Transverse colon (tissue), 4 donors: ENCODE measurements around the gene SYNJ2. TPM values are rescaled to one million over a fixed set of nuclear protein-coding genes. Genes with fewer than 3 reads are reported as not detected.

Source experiments
- DNase-seq: peaks from one replicate; pipeline ENCODE4 v3.0.0-alpha.2; 2019
- H3K27ac ChIP-seq, 4 donors: fragments of 200-600 bp; sonication (generic); 2 replicates each; pipeline ENCODE4 v1.5.1; 2016 to 2018; ENCODE audit warnings: inconsistent platforms in 4 of 4
- H3K27me3 ChIP-seq: fragments of 200-600 bp; sonication (generic); 2 replicates; pipeline ENCODE4 v1.5.1; 2017; ENCODE audit warnings: inconsistent platforms
- H3K36me3 ChIP-seq, 4 donors: fragments of 200-600 bp; sonication (generic); 2 replicates each; pipeline ENCODE4 v1.5.1; 2017 to 2019; ENCODE audit warnings: inconsistent platforms in 4 of 4
- H3K4me1 ChIP-seq, 4 donors: fragments of 200-600 bp; sonication (generic); 2 replicates each; pipeline ENCODE4 v1.5.1; 2017 to 2020; ENCODE audit warnings: inconsistent platforms in 4 of 4
- H3K4me3 ChIP-seq, 4 donors: fragments of 200-600 bp; sonication (generic); 1 replicate in 1 of 4; 2 replicates in 3 of 4; pipeline versions ENCODE4 v1.5.1 to v1.6.1; 2017 to 2019; ENCODE audit warnings: inconsistent platforms in 4 of 4
- H3K9me3 ChIP-seq, 2 donors: fragments of 200-600 bp; sonication (generic); 2 replicates each; pipeline ENCODE4 v1.5.1; 2017 to 2019; ENCODE audit warnings: inconsistent platforms in 2 of 2
- CTCF ChIP-seq, 5 experiments: fragments of 200-600 bp in 3 of 5; fragments of 450-650 bp in 2 of 5; sonication (generic) in 3 of 5; IDR thresholded peaks; 1 replicate in 2 of 5; 2 replicates in 3 of 5; pipeline ENCODE4 v1.5.1; 2016 to 2017; ENCODE audit warnings: antibody characterized with exemption in 5 of 5, inconsistent platforms in 3 of 5, mild to moderate bottlenecking in 2 of 5, moderate library complexity in 1 of 5
- EP300 ChIP-seq: sonication (generic); formaldehyde crosslinking; IDR thresholded peaks from one replicate; pipeline ENCODE4 v1.6.1; 2017; ENCODE audit warnings: antibody characterized with exemption, low read depth
- POLR2A ChIP-seq: fragments of 450-650 bp; IDR thresholded peaks from one replicate; pipeline ENCODE4 v1.6.1; 2016; ENCODE audit warnings: antibody characterized with exemption, mild to moderate bottlenecking, moderate library complexity
- POLR2AphosphoS5 ChIP-seq, 3 donors: sonication (generic); formaldehyde crosslinking; IDR thresholded peaks; one replicate each; pipeline ENCODE4 v1.6.1; 2016; ENCODE audit warnings: antibody characterized with exemption in 3 of 3
- WGBS, 2 donors: methylation state at CpG; one replicate each; pipeline ENCODE4 v1.1.5; 2018; ENCODE audit warnings: low coverage in 1 of 2; 5-methylcytosine and 5-hydroxymethylcytosine counted together
- in situ Hi-C, 4 donors: fragments of 200-750 bp; cut with MboI; loops; one replicate each; pipeline versions ENCODE4 v1.15.0 to v1.15.1; 2017; ENCODE audit warnings: low sequenced_read_pairs in 3 of 4, low pct_ligation_motif_present in 1 of 4, low pct_unique_long_range_greater_than_20kb in 1 of 4
- intact Hi-C: fragments of 100-400 bp; cut with DNase I; formaldehyde crosslinking; loops from one replicate; pipeline ENCODE4 v1.15.1; 2023; ENCODE audit warnings: low total_unique reads
- total RNA-seq, 4 donors: library from RNA; depleted of rRNA; stranded (reverse); fragments of >200 nt; gene quantifications; one replicate each; pipeline ENCODE4 v1.1.0, GENCODE V29; 2016

Gene SYNJ2
- total RNA-seq, 4 donors from 2014 or later, result 27.8 to 42.6 (median 31.8) TPM

GRCh38 chr6:158008864-158009113 lies 27.1 kb downstream of the SYNJ2 start:
- in situ Hi-C loops, result no loop called here
- Histone ChIP-seq H3K36me3 (no peaks in the 10 kb centered on the region), H3K27me3 (no peaks in the 10 kb centered on the region), H3K9me3 (no peaks in the 10 kb centered on the region), H3K27ac (peak overlapping the region; percentile 22 to 45 (median 36)), H3K4me3 (no peak overlapping the region), H3K4me1 (peaks cover 16 to 41% (median 20%) of the 10 kb centered on the region in 4 donors)
- intact Hi-C loops, result no loop called here
- no peak for TF ChIP-seq POLR2A
- TF ChIP-seq POLR2AphosphoS5 (IDR thresholded peaks at IDR 0.05), result no peak
- no peak for TF ChIP-seq EP300
- TF ChIP-seq CTCF (IDR thresholded peaks at IDR 0.05), result no peak
- DNase-seq, result no peak
- WGBS, 2 donors, result 86 to 100% methylated on average over 1 to 6 of the region's 6 CpGs

- intact Hi-C loops (no loop called here), in situ Hi-C loops (no loop called here)
- peak overlapping the region; percentile 22 to 45 (median 36) for H3K27ac ChIP-seq
- no peaks in the 10 kb centered on the region for H3K27me3 ChIP-seq
- no peaks in the 10 kb centered on the region for H3K9me3 ChIP-seq
- DNase-seq, result peak; percentile 43
- TF ChIP-seq CTCF (IDR thresholded peaks at IDR 0.05) (no peak), POLR2AphosphoS5 (IDR thresholded peaks at IDR 0.05) (peak in 2 of 3 donors; percentile 16 to 37), EP300 (no peak), POLR2A (no peak)
- no peaks in the 10 kb centered on the region for H3K36me3 ChIP-seq
- peaks cover 11 to 36% (median 15%) of the 10 kb centered on the region in 4 donors for H3K4me1 ChIP-seq
- 45 to 49% methylated on average over 8 to 13 of the region's 13 CpGs for WGBS, 2 donors
- no peak overlapping the region for H3K4me3 ChIP-seq
Measured at GRCh38 chr6:158009114-158009891, 27.6 kb downstream of the SYNJ2 start.

GRCh38 chr6:158009935-158010585 lies 28.4 kb downstream of the SYNJ2 start:
- H3K9me3 ChIP-seq, result no peaks in the 10 kb centered on the region
- peaks cover 7 to 31% (median 11%) of the 10 kb centered on the region in 4 donors for H3K4me1 ChIP-seq
- TF ChIP-seq POLR2A (no peak), POLR2AphosphoS5 (IDR thresholded peaks at IDR 0.05) (no peak), EP300 (no peak), CTCF (IDR thresholded peaks at IDR 0.05) (no peak)
- intact Hi-C loops (no loop called here), in situ Hi-C loops (no loop called here)
- H3K4me3 ChIP-seq, result no peak overlapping the region
- DNase-seq, result no peak
- peak overlapping the region; percentile 22 to 45 (median 36) for H3K27ac ChIP-seq
- WGBS, 2 donors, result 96 to 100% methylated on average over 4 to 6 of the region's 6 CpGs
- H3K27me3 ChIP-seq, result no peaks in the 10 kb centered on the region
- H3K36me3 ChIP-seq, result no peaks in the 10 kb centered on the region

- Histone ChIP-seq H3K4me1 (peaks cover 7 to 31% (median 11%) of the 10 kb centered on the region in 4 donors), H3K27me3 (no peaks in the 10 kb centered on the region), H3K9me3 (no peaks in the 10 kb centered on the region), H3K27ac (peak overlapping the region in 1 of 4 donors; percentile 2), H3K4me3 (no peak overlapping the region), H3K36me3 (no peaks in the 10 kb centered on the region)
- no peak for TF ChIP-seq CTCF (IDR thresholded peaks at IDR 0.05)
- TF ChIP-seq EP300, result no peak
- TF ChIP-seq POLR2AphosphoS5 (IDR thresholded peaks at IDR 0.05), result no peak
- TF ChIP-seq POLR2A, result no peak
- in situ Hi-C loops (no loop called here), intact Hi-C loops (no loop called here)
- no peak for DNase-seq
- 94% methylated on average over 15 to 19 of the region's 19 CpGs for WGBS, 2 donors
Measured at GRCh38 chr6:158010591-158011477, 29.2 kb downstream of the SYNJ2 start.
